ENCODE measurements around the gene CDHR2. TPM values are rescaled to one million over a fixed set of nuclear protein-coding genes. Genes with fewer than 3 reads are reported as not detected.
A peak's percentile ranks its signal among the peaks of the same experiment; 100 is the strongest.

The CDHR2 gene
- total RNA-seq, 2 donors from 2014 or later = 1.3 to 2.4 TPM

DNA sequence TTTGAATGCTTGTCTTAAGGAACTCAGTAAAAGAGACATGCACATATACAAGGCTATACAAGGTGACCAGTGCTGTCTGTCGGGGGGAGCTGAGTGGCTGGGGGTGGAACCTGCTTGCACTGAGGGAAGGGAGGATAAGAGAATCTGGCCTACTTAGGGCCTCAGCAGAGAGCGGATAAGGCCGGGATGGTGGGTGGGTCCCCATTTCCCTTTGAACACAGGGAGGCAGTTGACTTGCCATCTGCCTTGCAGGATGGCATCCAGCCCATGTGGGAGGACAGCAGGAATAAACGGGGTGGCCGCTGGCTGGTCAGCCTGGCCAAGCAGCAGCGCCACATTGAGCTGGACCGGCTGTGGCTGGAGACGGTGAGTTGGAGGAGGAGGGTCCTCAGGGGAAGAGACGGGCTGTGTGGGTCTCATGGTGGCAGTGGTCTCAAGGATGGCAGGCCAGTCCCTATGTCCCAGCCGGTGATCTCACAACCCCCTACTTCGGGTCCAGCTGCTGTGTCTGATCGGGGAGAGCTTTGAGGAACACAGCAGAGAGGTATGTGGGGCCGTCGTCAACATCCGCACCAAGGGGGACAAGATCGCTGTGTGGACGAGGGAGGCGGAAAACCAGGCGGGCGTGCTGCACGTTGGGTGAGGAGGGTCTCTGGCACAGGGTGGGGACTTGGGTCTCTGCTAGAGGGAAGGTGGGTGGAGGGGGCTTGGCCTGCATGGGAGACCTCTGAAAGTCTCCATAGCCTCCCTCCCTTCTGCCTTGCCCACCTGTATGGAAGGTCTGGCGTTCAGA is 95.9 kb downstream of the CDHR2 start:
- Mint-ChIP-seq H3K27ac (peak overlapping the region; percentile 49), H3K4me3 (peak overlapping the region; percentile 19), H3K27me3 (no peaks in the 10 kb centered on the region), H3K36me3 (ENCODE audit: low read depth) (no peaks in the 10 kb centered on the region), H3K4me1 (peaks cover 20% of the 10 kb centered on the region)
- DNase-seq = no peak
- no peaks in the 10 kb centered on the region for H3K9me3 ChIP-seq (ENCODE audit: control insufficient read depth, low read length, poor library complexity, severe bottlenecking)
- no peak for ATAC-seq

Other genes starting within 250 kb of the CDHR2 start
- 10 to 100 TPM; 73.9 to 76.7 TPM for gene KIAA1191, start 187.6 kb upstream of the CDHR2 start, total RNA-seq
- gene ARL10, start 183.9 kb upstream of the CDHR2 start, total RNA-seq = 1 to 10 TPM; 7.3 to 7.6 TPM
- 10 to 100 TPM; 17.9 to 19.2 TPM for gene NOP16, start 160.7 kb upstream of the CDHR2 start, total RNA-seq
- gene HIGD2A, start 160.6 kb upstream of the CDHR2 start, total RNA-seq = 100 to 1,000 TPM; 119 to 135 TPM
- gene CLTB, start 132.8 kb upstream of the CDHR2 start, total RNA-seq = 10 to 100 TPM; 65.3 to 69.4 TPM
- 10 to 100 TPM; 23.1 to 24.2 TPM for gene FAF2, start 101.0 kb upstream of the CDHR2 start, total RNA-seq
- gene RNF44, start 11.9 kb upstream of the CDHR2 start, total RNA-seq = 100 to 1,000 TPM; 228 to 288 TPM
- under 1 TPM; 0.57 to 0.60 TPM for gene GPRIN1, start 60.8 kb downstream of the CDHR2 start, total RNA-seq
- not detected for gene SNCB, start 81.2 kb downstream of the CDHR2 start, total RNA-seq
- not detected for gene EIF4E1B, start 81.3 kb downstream of the CDHR2 start, total RNA-seq
- 10 to 100 TPM; 14.2 to 19.3 TPM for gene TSPAN17, start 98.1 kb downstream of the CDHR2 start, total RNA-seq

Measured in T-helper 17 cell (primary cell).